ENCODE data around the gene THAP4. TPM values are rescaled to one million over a fixed set of nuclear protein-coding genes. Genes with fewer than 3 reads are reported as not detected.
A peak's percentile ranks its signal among the peaks of the same experiment; 100 is the strongest.

The THAP4 gene
- total RNA-seq, 1 donor from 2014 or later: 42.5 TPM

GRCh38 chr2:241609859-241610793, 26.8 kb downstream of the THAP4 start:
- H3K36me3 Mint-ChIP-seq (ENCODE audit: low read depth, unreplicated experiment): peaks cover 19% of the 10 kb centered on the region

GRCh38 chr2:241608881-241609280, 28.1 kb downstream of the THAP4 start:
- H3K4me1 Mint-ChIP-seq (ENCODE audit: unreplicated experiment): peaks cover 7% of the 10 kb centered on the region
- H3K9me3 Mint-ChIP-seq (ENCODE audit: unreplicated experiment): no peaks in the 10 kb centered on the region
- peaks cover 17% of the 10 kb centered on the region for H3K36me3 Mint-ChIP-seq (ENCODE audit: low read depth, unreplicated experiment)
- peak overlapping the region; percentile 76 for H3K27ac Mint-ChIP-seq (ENCODE audit: unreplicated experiment)
- H3K4me3 Mint-ChIP-seq (ENCODE audit: unreplicated experiment): peak overlapping the region; percentile 84
- TF ChIP-seq, protein P1, sequence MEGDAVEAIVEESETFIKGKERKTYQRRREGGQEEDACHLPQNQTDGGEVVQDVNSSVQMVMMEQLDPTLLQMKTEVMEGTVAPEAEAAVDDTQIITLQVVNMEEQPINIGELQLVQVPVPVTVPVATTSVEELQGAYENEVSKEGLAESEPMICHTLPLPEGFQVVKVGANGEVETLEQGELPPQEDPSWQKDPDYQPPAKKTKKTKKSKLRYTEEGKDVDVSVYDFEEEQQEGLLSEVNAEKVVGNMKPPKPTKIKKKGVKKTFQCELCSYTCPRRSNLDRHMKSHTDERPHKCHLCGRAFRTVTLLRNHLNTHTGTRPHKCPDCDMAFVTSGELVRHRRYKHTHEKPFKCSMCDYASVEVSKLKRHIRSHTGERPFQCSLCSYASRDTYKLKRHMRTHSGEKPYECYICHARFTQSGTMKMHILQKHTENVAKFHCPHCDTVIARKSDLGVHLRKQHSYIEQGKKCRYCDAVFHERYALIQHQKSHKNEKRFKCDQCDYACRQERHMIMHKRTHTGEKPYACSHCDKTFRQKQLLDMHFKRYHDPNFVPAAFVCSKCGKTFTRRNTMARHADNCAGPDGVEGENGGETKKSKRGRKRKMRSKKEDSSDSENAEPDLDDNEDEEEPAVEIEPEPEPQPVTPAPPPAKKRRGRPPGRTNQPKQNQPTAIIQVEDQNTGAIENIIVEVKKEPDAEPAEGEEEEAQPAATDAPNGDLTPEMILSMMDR (IDR thresholded peaks at IDR 0.05; ENCODE audit: unreplicated experiment): no peak
- DNase-seq (ENCODE audit: low spot score): no peak
- peaks cover 6% of the 10 kb centered on the region for H3K27me3 Mint-ChIP-seq (ENCODE audit: unreplicated experiment)

More at GRCh38 chr2:241609859-241610793, 26.8 kb downstream of the THAP4 start:
- Mint-ChIP-seq H3K4me1 (ENCODE audit: unreplicated experiment) (peaks cover 7% of the 10 kb centered on the region), H3K9me3 (ENCODE audit: unreplicated experiment) (no peaks in the 10 kb centered on the region), H3K4me3 (ENCODE audit: unreplicated experiment) (peak overlapping the region; percentile 73), H3K27ac (ENCODE audit: unreplicated experiment) (no peak overlapping the region), H3K27me3 (ENCODE audit: unreplicated experiment) (peaks cover 10% of the 10 kb centered on the region)
- TF ChIP-seq, protein P1 (IDR thresholded peaks at IDR 0.05; ENCODE audit: unreplicated experiment): peak; percentile 66
- peak; percentile 90 for DNase-seq (ENCODE audit: low spot score)

DNA sequence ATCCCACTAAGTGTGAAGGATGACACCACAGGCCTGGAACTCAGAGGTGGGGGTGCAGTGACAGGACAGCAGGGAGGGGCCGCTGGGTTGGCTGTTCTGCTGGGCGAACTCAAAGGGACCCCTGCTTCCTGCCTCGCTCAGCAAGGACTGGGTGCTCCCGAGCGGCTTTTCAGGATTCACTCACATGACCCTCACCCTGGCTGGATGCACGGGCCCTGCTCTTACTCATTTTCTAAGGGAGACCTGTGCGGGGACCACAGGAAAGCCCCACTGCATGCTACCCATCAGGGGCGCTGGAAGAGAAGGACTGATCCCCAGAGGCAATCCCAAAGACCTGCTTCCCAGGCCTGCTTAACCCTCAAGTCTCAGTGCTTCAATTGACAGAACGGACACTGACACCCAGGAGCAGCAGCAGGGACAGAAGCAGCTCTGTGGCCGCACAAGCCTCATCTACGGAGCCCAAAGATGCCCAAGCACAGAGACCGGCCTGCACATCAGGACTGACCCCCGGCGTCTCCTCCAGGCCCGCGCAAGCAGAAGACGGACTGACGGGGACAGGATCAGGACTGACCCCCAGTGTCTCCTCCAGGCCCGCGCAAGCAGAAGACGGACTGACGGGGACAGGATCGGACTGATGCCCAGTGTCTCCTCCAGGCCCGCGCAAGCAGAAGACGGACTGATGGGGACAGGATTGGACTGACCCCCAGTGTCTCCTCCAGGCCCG, 29.6 kb downstream of the THAP4 start:
- Mint-ChIP-seq H3K27ac (ENCODE audit: unreplicated experiment) (no peak overlapping the region), H3K27me3 (ENCODE audit: unreplicated experiment) (peaks cover 6% of the 10 kb centered on the region), H3K4me1 (ENCODE audit: unreplicated experiment) (peaks cover 7% of the 10 kb centered on the region), H3K4me3 (ENCODE audit: unreplicated experiment) (no peak overlapping the region), H3K9me3 (ENCODE audit: unreplicated experiment) (no peaks in the 10 kb centered on the region), H3K36me3 (ENCODE audit: low read depth, unreplicated experiment) (peaks cover 22% of the 10 kb centered on the region)
- no peak for DNase-seq (ENCODE audit: low spot score)
- TF ChIP-seq, protein P1 (IDR thresholded peaks at IDR 0.05; ENCODE audit: unreplicated experiment): no peak

DNA sequence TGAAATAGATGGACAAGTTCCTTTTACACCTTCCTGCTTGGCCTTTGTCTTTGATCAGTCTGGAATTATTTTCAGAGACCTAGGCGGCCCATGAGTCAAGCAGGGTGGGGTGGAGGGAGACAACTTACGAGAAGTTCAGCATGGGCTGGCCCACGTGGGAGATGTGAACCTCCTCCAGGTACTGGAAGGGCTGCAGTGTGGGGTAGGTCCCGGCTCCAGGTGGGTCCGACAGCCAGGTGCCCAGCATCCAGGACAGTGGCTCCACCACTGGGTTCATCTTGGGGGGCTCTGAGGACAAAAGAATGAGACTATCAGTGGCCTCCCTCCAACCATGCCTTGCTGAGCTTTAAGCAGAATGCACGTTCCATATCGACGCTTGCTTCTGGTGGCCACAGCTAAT, 30.8 kb downstream of the THAP4 start:
- Mint-ChIP-seq H3K27ac (ENCODE audit: unreplicated experiment) (no peak overlapping the region), H3K36me3 (ENCODE audit: low read depth, unreplicated experiment) (peaks cover 27% of the 10 kb centered on the region), H3K4me1 (ENCODE audit: unreplicated experiment) (peaks cover 7% of the 10 kb centered on the region), H3K9me3 (ENCODE audit: unreplicated experiment) (no peaks in the 10 kb centered on the region), H3K27me3 (ENCODE audit: unreplicated experiment) (peaks cover 8% of the 10 kb centered on the region), H3K4me3 (ENCODE audit: unreplicated experiment) (no peak overlapping the region)
- TF ChIP-seq, protein P1 (IDR thresholded peaks at IDR 0.05; ENCODE audit: unreplicated experiment): no peak
- DNase-seq (ENCODE audit: low spot score): no peak
